B cell (primary cell): Measurements from ENCODE around the gene BNIP3. TPM values are rescaled to one million over a fixed set of nuclear protein-coding genes. Genes with fewer than 3 reads are reported as not detected.

ENCODE experiments used
- ATAC-seq: fragments of 200-7000 bp; cut with Tn5 transposase; one replicate; pipeline ENCODE4 v1.10.0; 2021; ENCODE audit warnings: low read depth, mild to moderate bottlenecking, moderate number of reproducible peaks, moderate library complexity
- CTCF ChIA-PET: fragments of 350-600 bp; sonication (Branson Sonifier 250); formaldehyde crosslinking; loops from one replicate; lab custom pipeline; 2021; ENCODE audit warnings: antibody characterized with exemption, inconsistent platforms; lab: Charles Lee
- POLR2A ChIA-PET: fragments of 350-600 bp; sonication (Branson Sonifier 250); formaldehyde crosslinking; loops from one replicate; lab custom pipeline; 2021; ENCODE audit warnings: antibody characterized with exemption; lab: Charles Lee
- DNase-seq: peaks from one replicate; pipeline ENCODE4 v3.0.0; 2013
- H2AFZ ChIP-seq: 2 replicates; pipeline ENCODE4 v1.6.1; 2012; ENCODE audit warnings: mild to moderate bottlenecking, low read depth, low read length; ENCODE audit not compliant: insufficient read depth, poor library complexity, severe bottlenecking
- H3K27ac ChIP-seq, 2 donors: 1 replicate in 1 of 2; 2 replicates in 1 of 2; pipeline ENCODE4 v1.5.1; 2012 to 2013; ENCODE audit warnings: low read length in 2 of 2, mild to moderate bottlenecking in 2 of 2, moderate library complexity in 1 of 2
- H3K27me3 ChIP-seq, 4 experiments: fragments of 200-600 bp in 1 of 4; sonication (generic) in 1 of 4; replicated peaks in 1 of 4; 1 replicate in 2 of 4; 2 replicates in 2 of 4; pipeline versions ENCODE4 v1.6.1 to v1.7.0; 2013 to 2016; ENCODE audit warnings: low read length in 3 of 4, mild to moderate bottlenecking in 2 of 4, mixed read lengths in 1 of 4, moderate library complexity in 1 of 4; ENCODE audit not compliant: insufficient read depth in 4 of 4, control insufficient read depth in 3 of 4; ENCODE audit errors: control extremely low read depth in 1 of 4
- H3K36me3 ChIP-seq, 2 experiments: replicated peaks in 1 of 2; 1 replicate in 1 of 2; 2 replicates in 1 of 2; pipeline versions ENCODE4 v1.6.1 to v1.7.1; 2013; ENCODE audit warnings: low read length in 1 of 2; ENCODE audit not compliant: insufficient read depth in 2 of 2, control insufficient read depth in 1 of 2; ENCODE audit errors: control extremely low read depth in 1 of 2, extremely low read depth in 1 of 2
- H3K4me1 ChIP-seq, 2 donors: fragments of 200-600 bp in 1 of 2; sonication (generic) in 1 of 2; 1 replicate in 1 of 2; 2 replicates in 1 of 2; pipeline versions ENCODE4 v1.5.1 to v1.6.1; 2013 to 2017; ENCODE audit warnings: low read length in 2 of 2; ENCODE audit not compliant: control insufficient read depth in 2 of 2, insufficient read depth in 2 of 2
- H3K4me2 ChIP-seq: replicated peaks from 2 replicates; pipeline ENCODE3; 2012; ENCODE audit warnings: mild to moderate bottlenecking, low read depth, low read length; ENCODE audit not compliant: poor library complexity, severe bottlenecking
- H3K4me3 ChIP-seq, 5 experiments: fragments of 200-600 bp in 1 of 5; sonication (generic) in 1 of 5; 1 replicate in 3 of 5; 2 replicates in 2 of 5; pipeline versions ENCODE4 v1.5.1 to v1.7.0; 2011 to 2016; ENCODE audit warnings: low read length in 4 of 5, mild to moderate bottlenecking in 4 of 5, low read depth in 2 of 5, control low read depth in 1 of 5, moderate library complexity in 1 of 5; ENCODE audit not compliant: insufficient read depth in 1 of 5; ENCODE audit errors: control extremely low read depth in 1 of 5, extremely low read depth in 1 of 5
- H3K79me2 ChIP-seq: fragments of 200-600 bp; sonication (generic); one replicate; pipeline ENCODE4 v1.6.0; 2016; ENCODE audit warnings: low read length; ENCODE audit not compliant: control insufficient read depth, insufficient read depth
- H3K9ac ChIP-seq: fragments of 200-600 bp; sonication (generic); 2 replicates; pipeline ENCODE4 v1.6.1; 2017; ENCODE audit warnings: mild to moderate bottlenecking, low read length, moderate library complexity
- H3K9me3 ChIP-seq, 3 donors: one replicate each; pipeline versions ENCODE4 v1.6.1 to v1.7.1; 2013; ENCODE audit warnings: low read length in 2 of 3; ENCODE audit not compliant: control insufficient read depth in 2 of 3, insufficient read depth in 1 of 3; ENCODE audit errors: control extremely low read depth in 1 of 3
- H4K20me1 ChIP-seq: 2 replicates; pipeline ENCODE4 v1.6.0; 2012; ENCODE audit warnings: mild to moderate bottlenecking, low read length; ENCODE audit not compliant: insufficient read depth, control insufficient read depth, poor library complexity, severe bottlenecking
- H3K27ac Mint-ChIP-seq: one replicate; pipeline ENCODE4 v1.8.0; 2021; ENCODE audit warnings: mixed read lengths
- H3K27me3 Mint-ChIP-seq: one replicate; pipeline ENCODE4 v1.8.0; 2021; ENCODE audit warnings: mixed read lengths
- H3K4me1 Mint-ChIP-seq: one replicate; pipeline ENCODE4 v1.8.0; 2021; ENCODE audit warnings: mixed read lengths
- H3K4me3 Mint-ChIP-seq: one replicate; pipeline ENCODE4 v1.8.0; 2021; ENCODE audit warnings: mixed read lengths
- H3K9me3 Mint-ChIP-seq: one replicate; pipeline ENCODE4 v1.8.0; 2022; ENCODE audit warnings: mixed read lengths; ENCODE audit not compliant: insufficient read depth
- EZH2 ChIP-seq: IDR thresholded peaks from 2 replicates; pipeline ENCODE4 v1.6.1; 2012; ENCODE audit warnings: borderline replicate concordance, low read depth, mild to moderate bottlenecking, moderate library complexity, low read length; ENCODE audit not compliant: insufficient read depth, poor library complexity, severe bottlenecking
- WGBS: methylation state at CpG from one replicate; pipeline ENCODE4 v1.1.5; 2013; ENCODE audit warnings: missing lambda C conversion rate; ENCODE audit not compliant: insufficient coverage; 5-methylcytosine and 5-hydroxymethylcytosine counted together
- intact Hi-C: fragments of 100-400 bp; cut with micrococcal nuclease; formaldehyde crosslinking; loops from one replicate; pipeline ENCODE4 v1.10.0; 2022
- polyA plus RNA-seq: library from polyadenylated mRNA; depleted of rRNA; stranded (reverse); fragments of >200 nt; gene quantifications from 2 replicates; pipeline ENCODE4 v1.2.3, GENCODE V29; 2012
- total RNA-seq, 2 donors: library from RNA; stranded (reverse); fragments of 120-200 nt in 1 of 2; gene quantifications; 1 replicate in 1 of 2; 2 replicates in 1 of 2; pipeline versions ENCODE4 v1.2.3 to v1.2.4, GENCODE V29; 2013 to 2022
- TF ChIP-seq, protein P1 (sequence below): fragments of 200-600 bp; IDR thresholded peaks from one replicate; pipeline ENCODE4 v1.8.0; 2022; ENCODE audit warnings: antibody characterized with exemption, mild to moderate bottlenecking

The BNIP3 gene
- total and polyA plus RNA-seq, 2 donors (not counting 1 experiment from before 2014, with no cell fraction given), result 7.1 to 10.9 TPM

- Histone ChIP-seq H3K4me2 (no peak overlapping the region), H3K27me3 (no peaks in the 10 kb centered on the region), H3K9ac (no peak overlapping the region), H3K27ac (no peak overlapping the region), H2AFZ (no peak overlapping the region), H3K9me3 (peaks cover 0 to 10% (median 10%) of the 10 kb centered on the region in 3 donors), H4K20me1 (peaks cover 72% of the 10 kb centered on the region), H3K4me3 (no peak overlapping the region), H3K79me2 (peaks cover 89% of the 10 kb centered on the region), H3K36me3 (no peaks in the 10 kb centered on the region), H3K4me1 (no peaks in the 10 kb centered on the region)
- no peak for TF ChIP-seq EZH2
- TF ChIP-seq, protein P1, sequence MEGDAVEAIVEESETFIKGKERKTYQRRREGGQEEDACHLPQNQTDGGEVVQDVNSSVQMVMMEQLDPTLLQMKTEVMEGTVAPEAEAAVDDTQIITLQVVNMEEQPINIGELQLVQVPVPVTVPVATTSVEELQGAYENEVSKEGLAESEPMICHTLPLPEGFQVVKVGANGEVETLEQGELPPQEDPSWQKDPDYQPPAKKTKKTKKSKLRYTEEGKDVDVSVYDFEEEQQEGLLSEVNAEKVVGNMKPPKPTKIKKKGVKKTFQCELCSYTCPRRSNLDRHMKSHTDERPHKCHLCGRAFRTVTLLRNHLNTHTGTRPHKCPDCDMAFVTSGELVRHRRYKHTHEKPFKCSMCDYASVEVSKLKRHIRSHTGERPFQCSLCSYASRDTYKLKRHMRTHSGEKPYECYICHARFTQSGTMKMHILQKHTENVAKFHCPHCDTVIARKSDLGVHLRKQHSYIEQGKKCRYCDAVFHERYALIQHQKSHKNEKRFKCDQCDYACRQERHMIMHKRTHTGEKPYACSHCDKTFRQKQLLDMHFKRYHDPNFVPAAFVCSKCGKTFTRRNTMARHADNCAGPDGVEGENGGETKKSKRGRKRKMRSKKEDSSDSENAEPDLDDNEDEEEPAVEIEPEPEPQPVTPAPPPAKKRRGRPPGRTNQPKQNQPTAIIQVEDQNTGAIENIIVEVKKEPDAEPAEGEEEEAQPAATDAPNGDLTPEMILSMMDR, result no peak
- peaks cover 4% of the 10 kb centered on the region for H3K9me3 Mint-ChIP-seq
- peaks cover 51% of the 10 kb centered on the region for H3K4me1 Mint-ChIP-seq
- peak overlapping the region; percentile 16 for H3K4me3 Mint-ChIP-seq
- no peaks in the 10 kb centered on the region for H3K27me3 Mint-ChIP-seq
- WGBS, result 80% methylated on average over 8 of the region's 8 CpGs
- POLR2A ChIA-PET, result no interaction called here
- DNase-seq, result no peak
- intact Hi-C loops, result no loop called here
- H3K27ac Mint-ChIP-seq, result peak overlapping the region; percentile 37
- ATAC-seq, result peak; percentile 61
- CTCF ChIA-PET, result no interaction called here
These were observed 60.5 kb downstream of the BNIP3 start for GRCh38 chr10:131921184-131921583.

DNA sequence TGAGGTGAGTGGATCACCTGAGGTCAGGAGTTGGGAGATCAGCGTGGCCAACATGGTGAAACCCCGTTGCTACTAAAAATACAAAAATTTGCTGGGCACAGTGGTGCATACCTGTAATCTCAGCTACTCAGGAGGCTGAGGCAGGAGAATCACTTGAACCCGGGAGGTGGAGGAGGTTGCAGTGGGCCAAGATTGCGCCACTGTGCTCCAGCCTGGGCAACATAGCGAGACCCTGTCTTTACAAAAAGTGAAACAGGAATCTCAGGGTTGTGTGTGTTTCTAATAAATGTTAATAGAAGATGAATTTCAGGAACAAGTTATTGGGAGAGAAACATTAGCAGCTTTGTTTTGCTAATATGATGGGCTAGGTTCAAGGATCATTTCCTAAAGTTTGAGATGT lies 61.0 kb downstream of the BNIP3 start:
- WGBS, result 87% methylated on average over 5 of the region's 5 CpGs
- ChIA-PET CTCF (no interaction called here), POLR2A (no interaction called here)
- ATAC-seq, result no peak
- no peaks in the 10 kb centered on the region for H3K27me3 ChIP-seq
- Mint-ChIP-seq H3K4me3 (peak overlapping the region; percentile 16), H3K27me3 (no peaks in the 10 kb centered on the region), H3K27ac (peak overlapping the region; percentile 23), H3K4me1 (peaks cover 50% of the 10 kb centered on the region), H3K9me3 (peaks cover 4% of the 10 kb centered on the region)
- peaks cover 72% of the 10 kb centered on the region for H4K20me1 ChIP-seq
- no peak overlapping the region for H3K27ac ChIP-seq
- DNase-seq, result no peak
- H3K4me2 ChIP-seq, result no peak overlapping the region
- H3K4me1 ChIP-seq, result no peaks in the 10 kb centered on the region
- peaks cover 0 to 10% (median 5%) of the 10 kb centered on the region in 3 donors for H3K9me3 ChIP-seq
- no peak for TF ChIP-seq EZH2
- TF ChIP-seq, protein P1, result no peak
- no peak overlapping the region for H2AFZ ChIP-seq
- peaks cover 89% of the 10 kb centered on the region for H3K79me2 ChIP-seq
- H3K36me3 ChIP-seq, result no peaks in the 10 kb centered on the region
- H3K4me3 ChIP-seq, result no peak overlapping the region
- intact Hi-C loops, result no loop called here
- no peak overlapping the region for H3K9ac ChIP-seq
